Renal pelvis (tissue), 4 donors: ENCODE results near the gene ZNF497. TPM values are rescaled to one million over a fixed set of nuclear protein-coding genes. Genes with fewer than 3 reads are reported as not detected.
A peak's percentile ranks its signal among the peaks of the same experiment; 100 is the strongest.

Source experiments
- DNase-seq: peaks from one replicate; pipeline ENCODE4 v3.0.0-alpha.2; 2013
- polyA plus RNA-seq, 3 donors: library from polyadenylated mRNA; unstranded; fragments of 120-200 nt; gene quantifications; one replicate each; pipeline ENCODE4 v1.2.1, GENCODE V29; 2013; ENCODE audit not compliant: insufficient read length in 3 of 3

Gene ZNF497
- polyA plus RNA-seq, 3 donors, result 5.0 to 7.1 (median 5.5) TPM

- no peak for DNase-seq
These were observed 47.0 kb downstream of the ZNF497 start for GRCh38 chr19:58315580-58315979.

GRCh38 chr19:58311345-58311865, 51.1 kb downstream of the ZNF497 start:
- no peak for DNase-seq

DNA sequence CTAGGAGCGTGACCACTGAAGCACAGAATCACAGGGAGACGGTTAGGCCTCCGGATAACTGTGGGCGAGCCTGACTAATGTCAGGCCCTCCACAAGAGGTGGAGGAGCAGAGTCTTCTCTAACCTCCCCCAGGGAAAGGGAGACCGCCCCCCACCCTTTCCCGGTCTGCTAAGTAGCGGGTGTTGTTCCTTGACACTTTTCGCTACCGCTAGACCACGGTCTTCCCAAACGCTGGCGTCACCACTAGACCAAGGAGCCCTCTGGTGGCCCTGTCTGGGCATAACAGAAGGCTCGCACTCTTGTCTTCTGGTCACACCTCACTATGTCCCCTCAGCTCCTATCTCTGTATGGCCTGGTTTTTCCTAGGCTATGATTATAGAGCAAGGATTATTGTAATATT, 51.9 kb downstream of the ZNF497 start:
- peak; percentile 14 for DNase-seq

DNA sequence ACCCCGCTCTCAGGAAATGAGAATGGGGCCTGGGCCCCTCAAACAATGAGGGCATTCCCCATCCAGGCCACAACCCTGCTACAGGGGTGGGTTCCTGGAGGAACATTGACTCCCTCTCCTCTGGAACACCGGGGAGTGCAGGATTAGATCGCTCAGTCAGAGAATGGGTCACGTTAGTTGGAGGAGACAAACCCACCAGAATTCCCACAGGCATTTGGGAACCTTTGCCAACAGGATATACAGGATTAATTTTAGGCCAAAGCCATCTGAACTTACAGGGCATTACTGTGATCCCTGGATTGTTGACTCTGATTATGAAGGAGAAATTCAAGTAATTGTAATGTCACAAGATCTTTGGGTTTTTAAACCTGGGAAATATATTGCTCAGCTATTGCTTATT, 54.8 kb downstream of the ZNF497 start:
- no peak for DNase-seq

DNA sequence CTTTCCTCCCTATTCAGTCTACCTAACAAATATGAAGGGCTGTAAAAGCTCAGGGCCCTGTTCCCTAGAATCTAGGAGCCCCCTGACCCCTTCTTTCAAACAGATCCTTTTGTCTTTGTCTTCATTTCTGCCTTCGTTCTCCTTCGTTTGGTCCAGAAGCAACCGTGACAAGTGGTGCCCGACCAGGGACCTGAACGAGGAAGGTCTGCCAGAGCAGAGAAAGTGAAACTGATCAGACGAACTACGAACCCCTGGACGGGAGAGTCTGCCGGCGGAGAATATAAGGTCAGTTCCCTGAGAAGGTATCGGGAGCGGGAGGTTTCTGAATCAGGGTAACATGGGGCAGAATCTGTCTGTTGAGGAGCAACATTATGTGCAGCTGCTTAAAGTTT, 56.6 kb downstream of the ZNF497 start:
- no peak for DNase-seq

DNA sequence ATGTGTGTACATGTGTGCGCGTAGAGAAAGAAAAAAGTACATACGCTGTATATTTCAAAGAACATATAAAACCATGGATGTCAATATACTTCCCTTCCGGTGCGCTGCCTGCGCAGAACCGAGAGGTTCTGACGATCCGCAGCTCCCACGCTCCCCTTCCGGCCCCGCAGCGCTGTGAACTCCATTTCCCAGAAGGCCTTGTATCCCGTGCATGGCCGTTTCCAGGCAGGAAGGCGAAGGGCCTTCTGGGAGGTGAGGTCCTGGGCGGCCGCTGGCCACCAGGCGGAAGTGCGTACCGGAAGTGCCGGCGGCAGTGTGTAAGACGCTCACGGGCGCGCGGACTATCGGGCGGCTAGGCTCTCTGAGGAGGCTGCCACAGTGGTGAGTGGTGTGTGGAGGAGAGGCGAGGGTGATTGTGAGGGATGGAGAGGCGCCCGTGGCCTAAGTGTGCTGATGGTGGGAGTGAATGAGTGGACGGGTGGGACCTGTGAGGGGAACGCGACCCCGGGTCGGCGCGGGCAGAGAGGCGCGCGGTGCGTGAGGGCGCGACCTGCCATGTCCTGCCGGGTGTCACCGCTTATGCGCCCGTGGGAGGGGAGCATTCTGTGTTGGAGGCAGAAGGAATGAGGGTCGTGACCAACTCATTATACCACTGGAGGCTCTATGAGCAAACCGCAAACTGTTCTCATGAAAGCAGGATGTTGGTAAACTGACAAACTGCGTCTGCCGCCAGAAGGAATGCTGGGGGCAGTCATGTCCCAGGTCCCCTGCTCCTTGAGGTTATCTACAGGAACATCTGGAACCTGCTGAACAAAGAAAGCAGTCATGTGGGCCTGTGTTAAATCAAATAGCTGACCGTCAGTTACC, 57.3 kb downstream of the ZNF497 start, which contains the start of gene ERVK3-1:
Gene ERVK3-1, plus strand, starts transcription at position 313 of the 867 bp plus-strand sequence. CDS start 6,792 bp downstream, outside the sequence.
- peak; percentile 96 for DNase-seq

- no peak for DNase-seq
These were observed 57.8 kb downstream of the ZNF497 start for GRCh38 chr19:58304748-58305064.

Other genes with a start within 250 kb of the ZNF497 start
- gene ZNF329, start 212.0 kb downstream of the ZNF497 start, polyA plus RNA-seq, result 10 to 100 TPM; 21.9 to 23.4 (median 22.0) TPM
- gene ZNF274, start 179.7 kb downstream of the ZNF497 start, polyA plus RNA-seq, result 10 to 100 TPM; 19.1 to 24.9 (median 23.8) TPM
- gene ZNF544, start 133.8 kb downstream of the ZNF497 start, polyA plus RNA-seq, result 10 to 100 TPM; 34.2 to 47.5 (median 44.4) TPM
- 10 to 100 TPM in 2 of 3 donors, 1 to 10 TPM in 1; 6.6 to 10.7 (median 10.5) TPM for gene ZNF8, start 83.8 kb downstream of the ZNF497 start, polyA plus RNA-seq
- gene ERVK3-1, start 57.4 kb downstream of the ZNF497 start, polyA plus RNA-seq, result 10 to 100 TPM; 53.5 to 61.2 (median 59.1) TPM
- gene ZSCAN22, start 35.8 kb downstream of the ZNF497 start, polyA plus RNA-seq, result 1 to 10 TPM; 3.8 to 4.1 (median 4.0) TPM
- 1 to 10 TPM; 1.6 to 2.1 (median 2.0) TPM for gene A1BG, start 9.3 kb downstream of the ZNF497 start, polyA plus RNA-seq
- 1 to 10 TPM; 5.6 to 6.2 (median 5.8) TPM for gene ZNF837, start 18.3 kb upstream of the ZNF497 start, polyA plus RNA-seq
- 1,000 to 10,000 TPM in 2 of 3 donors, 100 to 1,000 TPM in 1; 960 to 1,160 (median 1,095) TPM for gene RPS5, start 24.5 kb upstream of the ZNF497 start, polyA plus RNA-seq
- gene RNF225, start 32.9 kb upstream of the ZNF497 start, polyA plus RNA-seq, result not detected
- gene ZNF584, start 45.9 kb upstream of the ZNF497 start, polyA plus RNA-seq, result 10 to 100 TPM; 13.2 to 16.5 (median 13.9) TPM
- 10 to 100 TPM; 13.6 to 16.7 (median 15.1) TPM for gene ZNF132, start 77.4 kb upstream of the ZNF497 start, polyA plus RNA-seq
- 1 to 10 TPM; 7.2 to 7.6 (median 7.2) TPM for gene ZNF324B, start 88.9 kb upstream of the ZNF497 start, polyA plus RNA-seq
- 10 to 100 TPM; 10.0 to 13.4 (median 11.0) TPM for gene ZNF324, start 104.3 kb upstream of the ZNF497 start, polyA plus RNA-seq
- 10 to 100 TPM; 17.3 to 23.4 (median 19.3) TPM for gene ZNF446, start 113.6 kb upstream of the ZNF497 start, polyA plus RNA-seq
- 10 to 100 TPM; 13.3 to 13.8 (median 13.6) TPM for gene SLC27A5, start 149.2 kb upstream of the ZNF497 start, polyA plus RNA-seq
- gene ZBTB45, start 157.1 kb upstream of the ZNF497 start, polyA plus RNA-seq, result 10 to 100 TPM; 14.5 to 19.1 (median 16.1) TPM
- gene TRIM28, start 181.3 kb upstream of the ZNF497 start, polyA plus RNA-seq, result 100 to 1,000 TPM; 644 to 816 (median 758) TPM
- 100 to 1,000 TPM; 117 to 136 (median 126) TPM for gene CHMP2A, start 192.4 kb upstream of the ZNF497 start, polyA plus RNA-seq
- gene UBE2M, start 195.9 kb upstream of the ZNF497 start, polyA plus RNA-seq, result 100 to 1,000 TPM in 1 of 3 donors, 10 to 100 TPM in 2; 90.2 to 109 (median 97.5) TPM
- gene MZF1, start 210.6 kb upstream of the ZNF497 start, polyA plus RNA-seq, result 10 to 100 TPM; 31.0 to 59.2 (median 54.2) TPM